Psoas muscle (tissue), 8 donors: ENCODE results near the gene PCNX4. TPM values are rescaled to one million over a fixed set of nuclear protein-coding genes. Genes with fewer than 3 reads are reported as not detected.

Experiments
- ATAC-seq, 4 donors: fragments of 200-7000 bp; cut with Tn5 transposase; one replicate each; pipeline ENCODE4 v1.9.1; 2020; ENCODE audit warnings: moderate library complexity in 3 of 4, mild to moderate bottlenecking in 2 of 4
- DNase-seq, 2 donors: peaks; one replicate each; pipeline ENCODE4 v3.0.0-alpha.2; 2020
- H3K27ac ChIP-seq: fragments of 200-600 bp; one replicate; pipeline ENCODE4 v1.8.0; 2022
- H3K27me3 ChIP-seq, 3 donors: fragments of 200-600 bp in 1 of 3; one replicate each; pipeline versions ENCODE4 v1.6.1 to v1.8.0; 2013 to 2022; ENCODE audit warnings: low read length in 2 of 3, mild to moderate bottlenecking in 2 of 3, moderate library complexity in 1 of 3; ENCODE audit not compliant: insufficient read depth in 3 of 3
- H3K36me3 ChIP-seq, 2 donors: fragments of 200-600 bp in 1 of 2; one replicate each; pipeline versions ENCODE4 v1.6.1 to v1.8.0; 2013 to 2022; ENCODE audit warnings: low read depth in 1 of 2, mild to moderate bottlenecking in 1 of 2, moderate library complexity in 1 of 2; ENCODE audit not compliant: insufficient read depth in 1 of 2
- H3K4me1 ChIP-seq: fragments of 200-600 bp; one replicate; pipeline ENCODE4 v1.8.0; 2022
- H3K4me3 ChIP-seq: fragments of 200-600 bp; one replicate; pipeline ENCODE4 v1.8.0; 2022; ENCODE audit warnings: mild to moderate bottlenecking
- H3K9me3 ChIP-seq: fragments of 200-600 bp; one replicate; pipeline ENCODE4 v1.8.0; 2022
- CTCF ChIP-seq: fragments of 200-600 bp; IDR thresholded peaks from one replicate; pipeline ENCODE4 v1.8.0; 2022; ENCODE audit warnings: antibody characterized with exemption
- WGBS, 3 donors: extraction: QIAGEN DNeasy Blood & Tissue Kit; methylation state at CpG; one replicate each; pipeline versions ENCODE4 v1.1.6 to v1.1.7; 2013; 5-methylcytosine and 5-hydroxymethylcytosine counted together
- intact Hi-C, 2 donors: fragments of 100-400 bp; cut with DNase I; formaldehyde crosslinking; loops; one replicate each; pipeline versions ENCODE4 v1.11.0 to v1.14.2; 2022
- polyA plus RNA-seq, 3 donors: library from polyadenylated mRNA; stranded (reverse); fragments of 200-250 nt; gene quantifications; one replicate each; pipeline ENCODE4 v1.2.3, GENCODE V29; 2013
- total RNA-seq, 4 donors: library from RNA; stranded (reverse); fragmentation: NEBNext Ultra II Directional in 2 of 4; extraction: Animal tissue kit (Norgen Biotek cat#: 25700) in 2 of 4; gene quantifications; one replicate each; pipeline versions ENCODE4 v1.2.1 to v1.2.4, GENCODE V29; 2021 to 2023
- donor health status: healthy with polysubstance abuse.
- donor health status: DM: no; HTN: no; CAD: no; lungs with moderate emphysema.
- donor health status: Bipolar disorder and iron deficiency.
- donor health status: healthy.
- donor health status: DM: yes; HTN: yes; CAD: no.
- donor health status: DM: no; HTN: no; CAD: no.
- donor health status: DM: no; HTN: no; CAD: no.
- donor health status: DM: yes; HTN: yes; CAD: no.

The PCNX4 gene
- total and polyA plus RNA-seq, 7 donors, result 13.0 to 41.4 (median 24.4) TPM

- ATAC-seq, result no peak
- peak overlapping the region; percentile 87 for H3K4me3 ChIP-seq
- intact Hi-C loops, result loop anchor here (5.0 to 10.0 kb wide), 4 partner anchors 64 to 154 kb away; partner anchors contain the start of gene PPM1A (in 1 of the 2)
- no peak for DNase-seq
- TF ChIP-seq CTCF, result no peak
- H3K9me3 ChIP-seq, result no peaks in the 10 kb centered on the region
- no peaks in the 10 kb centered on the region for H3K27me3 ChIP-seq
- peaks cover 39% of the 10 kb centered on the region for H3K4me1 ChIP-seq
- peak overlapping the region; percentile 97 for H3K27ac ChIP-seq
- WGBS, 3 donors, result 11 to 14% (median 12%) methylated on average over 3 of the region's 3 CpGs
- H3K36me3 ChIP-seq, result peaks cover 3 to 5% of the 10 kb centered on the region in 2 donors
These were observed 1.4 kb downstream of the PCNX4 start for GRCh38 chr14:60093080-60093479.

- Histone ChIP-seq H3K4me3 (peak overlapping the region; percentile 87), H3K36me3 (peaks cover 3 to 5% of the 10 kb centered on the region in 2 donors), H3K27ac (peak overlapping the region; percentile 97), H3K4me1 (peaks cover 39% of the 10 kb centered on the region), H3K9me3 (no peaks in the 10 kb centered on the region), H3K27me3 (no peaks in the 10 kb centered on the region)
- no peak for ATAC-seq
- intact Hi-C loops, result loop anchor here (5.0 to 10.0 kb wide), 4 partner anchors 64 to 154 kb away; partner anchors contain the start of gene PPM1A (in 1 of the 2)
- TF ChIP-seq CTCF, result no peak
- DNase-seq, result no peak
These were observed 1.9 kb downstream of the PCNX4 start for GRCh38 chr14:60093606-60094005.

GRCh38 chr14:60094306-60094897, 2.7 kb downstream of the PCNX4 start:
- TF ChIP-seq CTCF, result no peak
- intact Hi-C loops, result loop anchor here (5.0 to 10.0 kb wide), 4 partner anchors 63 to 153 kb away; partner anchors contain the start of gene PPM1A (in 1 of the 2)
- ATAC-seq, result peak in 1 of 4 donors; percentile 13
- peaks cover 39% of the 10 kb centered on the region for H3K4me1 ChIP-seq
- H3K27ac ChIP-seq, result peak overlapping the region; percentile 97
- peak overlapping the region; percentile 87 for H3K4me3 ChIP-seq
- WGBS, 3 donors, result 48 to 62% (median 58%) methylated on average over 5 of the region's 5 CpGs
- H3K9me3 ChIP-seq, result no peaks in the 10 kb centered on the region
- peaks cover 3 to 5% of the 10 kb centered on the region in 2 donors for H3K36me3 ChIP-seq
- H3K27me3 ChIP-seq, result no peaks in the 10 kb centered on the region
- no peak for DNase-seq

- Histone ChIP-seq H3K27ac (peak overlapping the region; percentile 97), H3K4me1 (peaks cover 39% of the 10 kb centered on the region), H3K36me3 (peaks cover 3 to 5% of the 10 kb centered on the region in 2 donors), H3K4me3 (peak overlapping the region; percentile 87), H3K9me3 (no peaks in the 10 kb centered on the region), H3K27me3 (no peaks in the 10 kb centered on the region)
- TF ChIP-seq CTCF, result no peak
- no peak for ATAC-seq
- intact Hi-C loops, result loop anchor here in 1 of 2 donors (10.0 kb wide), 1 partner anchor 130 kb away; no protein-coding TSS in a partner anchor
- no peak for DNase-seq
These were observed 3.5 kb downstream of the PCNX4 start for GRCh38 chr14:60095231-60095630.
